HG03045 (cell line): Measurements from ENCODE around the gene MATN4.

Source experiments
- ATAC-seq: cut with Tn5 transposase; IDR thresholded peaks from one replicate; pipeline ENCODE4 v1.9.1; 2021; ENCODE audit warnings: mild to moderate bottlenecking, moderate library complexity; ENCODE audit not compliant: unreplicated experiment

MATN4 gene

GRCh38 chr20:45316150-45317080 is 8.3 kb upstream of the MATN4 start:
- ATAC-seq: no peak

DNA sequence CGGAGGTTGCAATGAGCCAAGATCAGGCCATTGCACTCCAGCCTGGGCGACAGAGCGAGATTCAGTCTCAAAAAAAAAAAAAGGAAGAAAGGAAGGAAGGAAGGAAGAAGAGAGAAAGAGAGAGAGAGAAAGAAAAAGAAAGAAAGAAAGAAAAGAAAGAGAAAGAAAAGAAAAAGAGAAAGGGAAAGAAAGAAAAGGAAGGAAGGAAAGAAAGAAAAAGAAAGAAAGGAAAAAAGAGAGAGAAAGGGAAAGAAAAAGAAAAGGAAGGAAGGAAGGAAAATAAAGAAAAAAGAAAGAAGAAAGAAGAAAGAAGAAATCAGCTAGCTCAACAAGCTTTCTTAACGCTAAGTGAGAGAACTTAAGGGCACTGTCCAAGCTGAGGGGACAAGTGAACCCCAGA is 7.6 kb upstream of the MATN4 start:
- no peak for ATAC-seq

GRCh38 chr20:45313943-45314342 is 5.8 kb upstream of the MATN4 start:
- no peak for ATAC-seq

- no peak for ATAC-seq
Measured at GRCh38 chr20:45313065-45313695, 5.1 kb upstream of the MATN4 start.

DNA sequence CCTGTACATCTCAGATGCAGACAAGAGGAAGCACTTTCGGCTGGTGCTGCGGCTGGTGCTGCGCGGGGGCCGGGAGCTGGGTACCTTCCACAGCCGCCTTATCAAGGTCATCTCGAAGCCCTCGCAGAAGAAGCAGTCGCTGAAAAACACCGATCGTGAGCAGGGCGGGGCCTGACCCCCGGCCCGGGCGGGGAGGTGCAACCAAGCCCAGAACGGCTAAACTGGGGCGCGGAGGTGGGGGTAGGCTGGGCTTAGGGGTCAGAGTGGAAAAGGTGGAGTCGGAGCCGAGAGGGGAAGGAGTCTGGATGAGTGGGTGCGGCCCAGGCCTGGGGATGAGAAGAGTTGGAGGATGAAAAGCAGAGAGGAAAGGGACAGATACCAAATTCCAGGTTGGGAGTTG is 4.1 kb upstream of the MATN4 start:
- no peak for ATAC-seq

- ATAC-seq: no peak
Measured at GRCh38 chr20:45311589-45312211, 3.6 kb upstream of the MATN4 start.

- ATAC-seq: no peak
Measured at GRCh38 chr20:45309075-45309474, 976 bp upstream of the MATN4 start.

GRCh38 chr20:45307076-45307640 is 941 bp downstream of the MATN4 start:
- ATAC-seq: no peak

GRCh38 chr20:45306431-45306982 is 1.6 kb downstream of the MATN4 start, which contains the start of gene RBPJL:
RBPJL (plus strand) TSS chr20:45306840; CDS start chr20:45306923, 83 bp downstream.
- no peak for ATAC-seq

- ATAC-seq: no peak
Measured at GRCh38 chr20:45305262-45305661, 2.8 kb downstream of the MATN4 start.

DNA sequence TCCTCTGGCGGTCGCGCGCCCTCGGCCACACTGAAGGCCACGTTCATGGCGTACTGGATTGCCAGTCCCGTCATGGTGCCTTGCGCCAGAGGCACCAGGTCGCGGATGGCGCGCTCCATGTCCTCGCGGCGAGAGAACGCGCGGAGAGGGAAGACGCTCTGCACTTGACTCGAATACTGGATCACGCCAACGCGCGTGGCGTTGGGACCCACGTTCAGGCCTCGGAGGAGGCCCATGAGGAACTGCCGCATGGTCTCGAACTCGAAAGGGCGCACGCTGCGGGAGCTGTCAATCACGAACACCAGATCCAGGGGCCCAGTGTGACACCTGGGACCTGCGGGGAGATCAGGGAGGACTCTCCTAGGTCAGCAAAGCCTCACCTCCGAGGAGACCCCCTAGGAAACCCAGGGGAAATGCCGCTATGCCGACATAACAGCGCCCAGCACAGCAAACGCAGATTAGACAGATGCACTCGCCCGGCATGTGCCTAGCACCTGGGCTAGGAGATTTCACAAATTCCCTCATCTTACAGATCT is 3.6 kb downstream of the MATN4 start:
- no peak for ATAC-seq

- no peak for ATAC-seq
Measured at GRCh38 chr20:45303586-45304463, 4.3 kb downstream of the MATN4 start.

GRCh38 chr20:45301824-45302271 is 6.3 kb downstream of the MATN4 start:
- ATAC-seq: no peak

- ATAC-seq: no peak
Measured at GRCh38 chr20:45300961-45301360, 7.1 kb downstream of the MATN4 start.

- ATAC-seq: no peak
Measured at GRCh38 chr20:45299786-45300185, 8.3 kb downstream of the MATN4 start.

DNA sequence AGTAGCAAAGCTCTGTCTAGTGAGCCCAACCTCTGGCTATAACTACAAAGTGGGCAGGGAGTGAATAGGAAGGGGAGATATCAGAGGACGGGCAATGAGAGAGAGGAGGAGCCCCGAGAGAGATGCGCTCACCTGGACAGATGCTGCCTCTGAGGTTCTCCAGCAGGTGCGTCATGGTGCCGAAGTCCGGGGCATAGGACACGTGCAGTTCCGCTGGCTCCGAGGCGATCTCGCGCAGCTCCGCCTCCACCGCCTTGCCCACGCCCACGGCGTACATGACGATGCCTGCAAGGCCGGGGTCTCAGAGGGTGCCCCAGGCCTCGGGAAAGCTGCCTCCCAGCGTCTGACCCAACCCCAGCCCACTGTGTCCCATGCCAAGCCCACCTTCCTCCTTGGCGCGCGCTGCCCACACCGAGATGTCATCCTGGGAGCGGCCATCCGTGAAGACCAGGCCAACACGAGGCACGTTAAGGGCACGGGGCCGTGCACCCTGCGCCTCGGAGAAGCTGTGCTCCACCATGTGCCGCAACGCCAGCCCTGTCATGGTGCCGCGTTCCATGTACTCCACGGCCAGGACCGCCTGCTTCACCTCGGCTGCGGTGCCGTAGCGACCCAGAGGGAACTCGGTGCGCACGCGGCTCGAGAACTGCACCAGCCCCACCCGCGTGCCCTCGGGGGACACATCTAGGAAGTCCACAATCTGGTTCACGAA is 10.2 kb downstream of the MATN4 start:
- ATAC-seq: no peak

- ATAC-seq: no peak
Measured at GRCh38 chr20:45294659-45295058, 13.4 kb downstream of the MATN4 start.

DNA sequence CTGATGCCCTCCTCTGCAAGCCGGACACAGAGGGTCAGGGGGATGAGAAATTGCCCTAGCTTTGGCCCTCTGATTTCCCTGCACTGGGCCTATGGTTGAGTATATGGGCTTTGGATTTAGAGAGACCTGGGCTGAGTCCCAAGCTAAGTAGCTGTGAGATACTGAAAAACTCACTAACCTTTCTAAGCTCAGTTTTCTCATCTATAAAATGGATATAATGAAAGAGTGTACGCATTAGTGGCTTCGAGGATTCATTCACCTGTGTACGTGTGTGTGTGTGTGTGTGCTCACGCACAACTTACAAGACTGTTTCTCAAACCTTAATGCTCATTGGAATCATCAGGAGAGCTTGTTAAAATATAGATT is 14.1 kb downstream of the MATN4 start:
- no peak for ATAC-seq
